ENCODE measurements around the gene C1orf159. TPM values are rescaled to one million over a fixed set of nuclear protein-coding genes. Genes with fewer than 3 reads are reported as not detected.

C1orf159 gene
- total and polyA plus RNA-seq, 3 donors from 2014 or later: 40.7 to 68.3 (median 50.7) TPM

DNA sequence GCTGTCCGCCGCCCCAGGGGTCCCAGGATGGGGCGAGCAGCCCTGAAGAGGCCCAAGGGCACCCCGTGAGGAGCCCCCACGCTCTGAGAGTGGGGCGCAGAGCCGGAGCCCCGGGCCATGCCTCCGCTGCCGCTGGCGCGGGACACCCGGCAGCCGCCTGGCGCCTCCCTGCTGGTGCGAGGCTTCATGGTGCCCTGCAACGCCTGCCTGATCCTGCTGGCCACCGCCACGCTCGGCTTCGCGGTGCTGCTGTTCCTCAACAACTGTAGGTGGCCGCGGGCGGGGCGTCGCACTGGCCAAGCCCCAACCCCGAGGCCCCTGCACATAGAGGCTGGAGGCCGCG, 81.5 kb downstream of the C1orf159 start:
- 50% methylated on average over 30 of the region's 30 CpGs; no CpG with 5 or more reads in 1 of the 2 donors for WGBS, 2 donors
- Histone ChIP-seq H3K36me3 (ENCODE audit: low read depth, missing control alignments) (no peaks in the 10 kb centered on the region), H3K27ac (no peak overlapping the region), H3K4me1 (peaks cover 14% of the 10 kb centered on the region), H3K9me3 (no peaks in the 10 kb centered on the region), H3K27me3 (no peaks in the 10 kb centered on the region), H3K4me3 (peak overlapping the region in 1 of 2 donors; percentile 17)
- intact Hi-C loops (cut with DNase I; ENCODE audit: low total_unique reads): no loop called here
- TF ChIP-seq, protein P1, sequence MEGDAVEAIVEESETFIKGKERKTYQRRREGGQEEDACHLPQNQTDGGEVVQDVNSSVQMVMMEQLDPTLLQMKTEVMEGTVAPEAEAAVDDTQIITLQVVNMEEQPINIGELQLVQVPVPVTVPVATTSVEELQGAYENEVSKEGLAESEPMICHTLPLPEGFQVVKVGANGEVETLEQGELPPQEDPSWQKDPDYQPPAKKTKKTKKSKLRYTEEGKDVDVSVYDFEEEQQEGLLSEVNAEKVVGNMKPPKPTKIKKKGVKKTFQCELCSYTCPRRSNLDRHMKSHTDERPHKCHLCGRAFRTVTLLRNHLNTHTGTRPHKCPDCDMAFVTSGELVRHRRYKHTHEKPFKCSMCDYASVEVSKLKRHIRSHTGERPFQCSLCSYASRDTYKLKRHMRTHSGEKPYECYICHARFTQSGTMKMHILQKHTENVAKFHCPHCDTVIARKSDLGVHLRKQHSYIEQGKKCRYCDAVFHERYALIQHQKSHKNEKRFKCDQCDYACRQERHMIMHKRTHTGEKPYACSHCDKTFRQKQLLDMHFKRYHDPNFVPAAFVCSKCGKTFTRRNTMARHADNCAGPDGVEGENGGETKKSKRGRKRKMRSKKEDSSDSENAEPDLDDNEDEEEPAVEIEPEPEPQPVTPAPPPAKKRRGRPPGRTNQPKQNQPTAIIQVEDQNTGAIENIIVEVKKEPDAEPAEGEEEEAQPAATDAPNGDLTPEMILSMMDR (IDR thresholded peaks at IDR 0.05): no peak
- TF ChIP-seq POLR2A (IDR thresholded peaks at IDR 0.05): no peak
- no peak for DNase-seq

DNA sequence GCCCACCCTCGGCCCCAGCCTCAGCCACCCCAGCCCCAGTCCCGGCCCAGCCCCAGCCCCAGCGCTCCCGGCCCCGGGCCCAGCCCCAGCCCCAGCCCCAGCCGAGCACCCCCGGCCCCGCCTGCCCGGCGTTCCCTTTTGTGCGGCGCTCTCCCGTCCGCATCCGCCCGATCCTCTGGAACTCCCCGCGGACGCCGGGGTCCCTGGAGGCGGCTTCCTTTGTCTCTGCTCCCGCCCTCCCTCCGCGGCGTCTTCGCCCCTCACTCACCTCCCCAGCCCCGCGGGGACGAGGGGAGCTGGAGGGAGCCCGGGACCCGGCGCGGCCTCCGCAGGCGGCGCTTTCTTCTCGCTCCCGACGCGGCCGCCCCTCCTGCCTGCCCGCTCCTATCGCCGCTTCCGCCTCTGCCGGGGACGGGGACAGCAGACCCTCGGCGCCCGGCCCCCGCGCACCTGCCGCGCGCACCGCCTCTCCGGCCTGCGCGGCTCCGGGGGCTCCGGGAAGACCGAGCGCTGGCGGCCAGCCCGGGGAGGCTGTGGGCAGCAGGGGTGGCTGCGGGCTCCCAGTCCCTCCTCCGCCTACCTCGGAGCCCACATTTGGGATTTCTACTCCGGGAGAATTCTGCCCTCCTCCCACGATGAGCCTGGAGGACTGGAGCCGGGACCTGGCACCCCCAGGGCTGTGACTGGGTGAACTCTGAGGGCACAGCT, 82.0 kb downstream of the C1orf159 start:
- DNase-seq: no peak
- peak overlapping the region; percentile 17 to 43 for H3K4me3 ChIP-seq
- H3K36me3 ChIP-seq (ENCODE audit: low read depth, missing control alignments): no peaks in the 10 kb centered on the region
- H3K27ac ChIP-seq: no peak overlapping the region
- H3K4me1 ChIP-seq: peaks cover 14% of the 10 kb centered on the region
- 0 to 10% methylated on average over 3 to 57 of the region's 71 CpGs for WGBS, 2 donors
- TF ChIP-seq, protein P1 (IDR thresholded peaks at IDR 0.05): no peak
- TF ChIP-seq POLR2A (IDR thresholded peaks at IDR 0.05): no peak
- no peaks in the 10 kb centered on the region for H3K9me3 ChIP-seq
- intact Hi-C loops (cut with DNase I; ENCODE audit: low total_unique reads): no loop called here
- H3K27me3 ChIP-seq: no peaks in the 10 kb centered on the region

GRCh38 chr1:1033009-1033587, 82.8 kb downstream of the C1orf159 start:
- 0 to 2% methylated on average over 36 to 73 of the region's 73 CpGs for WGBS, 2 donors
- intact Hi-C loops (cut with DNase I; ENCODE audit: low total_unique reads): no loop called here
- peak; percentile 90 for DNase-seq
- TF ChIP-seq, protein P1 (IDR thresholded peaks at IDR 0.05): peak; percentile 53 to 72 (median 65)
- TF ChIP-seq POLR2A (IDR thresholded peaks at IDR 0.05): no peak
- Histone ChIP-seq H3K4me1 (peaks cover 14% of the 10 kb centered on the region), H3K27ac (no peak overlapping the region), H3K9me3 (no peaks in the 10 kb centered on the region), H3K27me3 (no peaks in the 10 kb centered on the region), H3K4me3 (peak overlapping the region; percentile 20 to 43), H3K36me3 (ENCODE audit: low read depth, missing control alignments) (no peaks in the 10 kb centered on the region)

DNA sequence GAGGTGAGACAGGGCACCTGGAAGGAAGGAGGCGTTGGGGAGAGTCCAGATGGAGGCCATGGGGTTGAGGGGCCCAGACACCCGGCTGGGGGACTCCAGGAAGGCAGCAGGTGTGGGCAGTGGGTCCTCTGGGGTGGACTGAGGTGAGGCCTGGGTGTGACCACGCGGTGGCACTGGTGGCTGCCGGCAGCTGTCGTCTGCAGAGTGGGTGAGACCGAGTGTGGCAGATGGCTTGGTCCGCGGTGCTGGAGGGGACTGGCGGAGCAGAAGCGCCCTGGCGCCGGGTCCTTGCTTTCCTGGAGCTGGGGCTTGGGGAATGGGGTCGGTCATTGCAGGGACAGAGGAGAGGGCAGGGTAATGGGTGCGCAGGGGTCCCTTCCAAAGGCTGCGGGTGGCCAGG, 83.5 kb downstream of the C1orf159 start:
- DNase-seq: peak; percentile 49
- no peaks in the 10 kb centered on the region for H3K9me3 ChIP-seq
- TF ChIP-seq POLR2A (IDR thresholded peaks at IDR 0.05): no peak
- TF ChIP-seq, protein P1 (IDR thresholded peaks at IDR 0.05): no peak
- no peaks in the 10 kb centered on the region for H3K27me3 ChIP-seq
- 37 to 45% methylated on average over 14 to 16 of the region's 16 CpGs for WGBS, 2 donors
- H3K4me3 ChIP-seq: peak overlapping the region in 1 of 2 donors; percentile 20
- no peak overlapping the region for H3K27ac ChIP-seq
- intact Hi-C loops (cut with DNase I; ENCODE audit: low total_unique reads): no loop called here
- H3K4me1 ChIP-seq: peaks cover 14% of the 10 kb centered on the region
- no peaks in the 10 kb centered on the region for H3K36me3 ChIP-seq (ENCODE audit: low read depth, missing control alignments)

Other genes starting within 250 kb of the C1orf159 start
- gene SAMD11, start 192.2 kb downstream of the C1orf159 start, total RNA-seq: 10 to 100 TPM; 36.9 to 47.2 TPM
- gene SAMD11, start 192.2 kb downstream of the C1orf159 start, polyA plus RNA-seq (ENCODE audit: insufficient read depth, low read depth, low replicate concordance): 7.9 TPM
- gene NOC2L, start 156.8 kb downstream of the C1orf159 start, total RNA-seq: 10 to 100 TPM; 82.5 to 94.0 TPM
- 78.3 TPM for gene NOC2L, start 156.8 kb downstream of the C1orf159 start, polyA plus RNA-seq (ENCODE audit: insufficient read depth, low read depth, low replicate concordance)
- 10 to 100 TPM; 34.9 to 36.4 TPM for gene KLHL17, start 155.5 kb downstream of the C1orf159 start, total RNA-seq
- 16.0 TPM for gene KLHL17, start 155.5 kb downstream of the C1orf159 start, polyA plus RNA-seq (ENCODE audit: insufficient read depth, low read depth, low replicate concordance)
- gene PLEKHN1, start 149.6 kb downstream of the C1orf159 start, total RNA-seq: under 1 TPM; 0.47 to 0.56 TPM
- 0.21 TPM for gene PLEKHN1, start 149.6 kb downstream of the C1orf159 start, polyA plus RNA-seq (ENCODE audit: insufficient read depth, low read depth, low replicate concordance)
- 1 to 10 TPM; 3.2 to 4.9 TPM for gene PERM1, start 134.0 kb downstream of the C1orf159 start, total RNA-seq
- gene PERM1, start 134.0 kb downstream of the C1orf159 start, polyA plus RNA-seq (ENCODE audit: insufficient read depth, low read depth, low replicate concordance): 0.65 TPM
- gene HES4, start 116.0 kb downstream of the C1orf159 start, total RNA-seq: 10 to 100 TPM; 26.4 to 27.5 TPM
- gene HES4, start 116.0 kb downstream of the C1orf159 start, polyA plus RNA-seq (ENCODE audit: insufficient read depth, low read depth, low replicate concordance): 2.3 TPM
- gene ISG15, start 102.6 kb downstream of the C1orf159 start, total RNA-seq: 10 to 100 TPM; 22.8 to 24.0 TPM
- gene ISG15, start 102.6 kb downstream of the C1orf159 start, polyA plus RNA-seq (ENCODE audit: insufficient read depth, low read depth, low replicate concordance): 16.6 TPM
- gene AGRN, start 96.0 kb downstream of the C1orf159 start, total RNA-seq: 100 to 1,000 TPM in 1 of 2 donors, 10 to 100 TPM in 1; 99.4 to 108 TPM
- gene AGRN, start 96.0 kb downstream of the C1orf159 start, polyA plus RNA-seq (ENCODE audit: insufficient read depth, low read depth, low replicate concordance): 48.9 TPM
- under 1 TPM; 0.19 to 0.31 TPM for gene RNF223, start 41.8 kb downstream of the C1orf159 start, total RNA-seq
- gene RNF223, start 41.8 kb downstream of the C1orf159 start, polyA plus RNA-seq (ENCODE audit: insufficient read depth, low read depth, low replicate concordance): not detected
- 10 to 100 TPM; 20.4 to 58.0 TPM for gene TTLL10, start 57.8 kb upstream of the C1orf159 start, total RNA-seq
- gene TTLL10, start 57.8 kb upstream of the C1orf159 start, polyA plus RNA-seq (ENCODE audit: insufficient read depth, low read depth, low replicate concordance): 44.9 TPM
- not detected for gene TNFRSF18, start 90.5 kb upstream of the C1orf159 start, total RNA-seq
- gene TNFRSF18, start 90.5 kb upstream of the C1orf159 start, polyA plus RNA-seq (ENCODE audit: insufficient read depth, low read depth, low replicate concordance): 0.67 TPM
- gene TNFRSF4, start 98.1 kb upstream of the C1orf159 start, total RNA-seq: 1 to 10 TPM in 1 of 2 donors, under 1 TPM in 1; 0.87 to 1.4 TPM
- gene TNFRSF4, start 98.1 kb upstream of the C1orf159 start, polyA plus RNA-seq (ENCODE audit: insufficient read depth, low read depth, low replicate concordance): 0.80 TPM
- 100 to 1,000 TPM; 146 to 158 TPM for gene SDF4, start 115.9 kb upstream of the C1orf159 start, total RNA-seq
- 167 TPM for gene SDF4, start 115.9 kb upstream of the C1orf159 start, polyA plus RNA-seq (ENCODE audit: insufficient read depth, low read depth, low replicate concordance)
- 10 to 100 TPM; 26.1 to 37.3 TPM for gene B3GALT6, start 116.1 kb upstream of the C1orf159 start, total RNA-seq
- 8.5 TPM for gene B3GALT6, start 116.1 kb upstream of the C1orf159 start, polyA plus RNA-seq (ENCODE audit: insufficient read depth, low read depth, low replicate concordance)
- 1 to 10 TPM; 4.7 to 7.7 TPM for gene C1QTNF12, start 130.6 kb upstream of the C1orf159 start, total RNA-seq
- gene C1QTNF12, start 130.6 kb upstream of the C1orf159 start, polyA plus RNA-seq (ENCODE audit: insufficient read depth, low read depth, low replicate concordance): 2.7 TPM
- 100 to 1,000 TPM; 133 to 139 TPM for gene UBE2J2, start 157.8 kb upstream of the C1orf159 start, total RNA-seq
- 203 TPM for gene UBE2J2, start 157.8 kb upstream of the C1orf159 start, polyA plus RNA-seq (ENCODE audit: insufficient read depth, low read depth, low replicate concordance)
- 10 to 100 TPM; 49.9 to 58.7 TPM for gene SCNN1D, start 164.3 kb upstream of the C1orf159 start, total RNA-seq
- gene SCNN1D, start 164.3 kb upstream of the C1orf159 start, polyA plus RNA-seq (ENCODE audit: insufficient read depth, low read depth, low replicate concordance): 21.0 TPM
- gene ACAP3, start 191.8 kb upstream of the C1orf159 start, total RNA-seq: 10 to 100 TPM; 53.0 to 62.7 TPM
- 16.8 TPM for gene ACAP3, start 191.8 kb upstream of the C1orf159 start, polyA plus RNA-seq (ENCODE audit: insufficient read depth, low read depth, low replicate concordance)
- 10 to 100 TPM; 35.4 to 39.0 TPM for gene PUSL1, start 192.5 kb upstream of the C1orf159 start, total RNA-seq
- 12.4 TPM for gene PUSL1, start 192.5 kb upstream of the C1orf159 start, polyA plus RNA-seq (ENCODE audit: insufficient read depth, low read depth, low replicate concordance)
- 100 to 1,000 TPM; 220 to 232 TPM for gene INTS11, start 208.6 kb upstream of the C1orf159 start, total RNA-seq
- gene INTS11, start 208.6 kb upstream of the C1orf159 start, polyA plus RNA-seq (ENCODE audit: insufficient read depth, low read depth, low replicate concordance): 213 TPM
- 10 to 100 TPM; 64.4 to 82.3 TPM for gene CPTP, start 208.7 kb upstream of the C1orf159 start, total RNA-seq
- 129 TPM for gene CPTP, start 208.7 kb upstream of the C1orf159 start, polyA plus RNA-seq (ENCODE audit: insufficient read depth, low read depth, low replicate concordance)
- 1 to 10 TPM; 1.5 TPM for gene TAS1R3, start 215.2 kb upstream of the C1orf159 start, total RNA-seq
- gene TAS1R3, start 215.2 kb upstream of the C1orf159 start, polyA plus RNA-seq (ENCODE audit: insufficient read depth, low read depth, low replicate concordance): 0.66 TPM
- 100 to 1,000 TPM; 169 to 183 TPM for gene DVL1, start 233.3 kb upstream of the C1orf159 start, total RNA-seq
- gene DVL1, start 233.3 kb upstream of the C1orf159 start, polyA plus RNA-seq (ENCODE audit: insufficient read depth, low read depth, low replicate concordance): 65.8 TPM
- gene MXRA8, start 242.5 kb upstream of the C1orf159 start, total RNA-seq: 100 to 1,000 TPM in 1 of 2 donors, 10 to 100 TPM in 1; 60.2 to 102 TPM
- 63.3 TPM for gene MXRA8, start 242.5 kb upstream of the C1orf159 start, polyA plus RNA-seq (ENCODE audit: insufficient read depth, low read depth, low replicate concordance)

Data from testis (tissue), 3 donors.